Subcutaneous adipose tissue (tissue), 4 donors: ENCODE data around the gene PFKP. TPM values are rescaled to one million over a fixed set of nuclear protein-coding genes. Genes with fewer than 3 reads are reported as not detected.

Source experiments
- total RNA-seq, 4 donors: library from RNA; depleted of rRNA; stranded (reverse); fragments of >200 nt; gene quantifications; one replicate each; pipeline ENCODE4 v1.1.0, GENCODE V29; 2016
- TF ChIP-seq, protein P1 (sequence below): fragments of 450-650 bp; IDR thresholded peaks from one replicate; pipeline ENCODE4 v1.5.1; 2016; ENCODE audit warnings: low read depth, mild to moderate bottlenecking, control low read depth, antibody characterized with exemption, moderate library complexity

PFKP gene
- total RNA-seq = 10 to 100 TPM; 18.3 to 25.3 (median 20.0) TPM

DNA sequence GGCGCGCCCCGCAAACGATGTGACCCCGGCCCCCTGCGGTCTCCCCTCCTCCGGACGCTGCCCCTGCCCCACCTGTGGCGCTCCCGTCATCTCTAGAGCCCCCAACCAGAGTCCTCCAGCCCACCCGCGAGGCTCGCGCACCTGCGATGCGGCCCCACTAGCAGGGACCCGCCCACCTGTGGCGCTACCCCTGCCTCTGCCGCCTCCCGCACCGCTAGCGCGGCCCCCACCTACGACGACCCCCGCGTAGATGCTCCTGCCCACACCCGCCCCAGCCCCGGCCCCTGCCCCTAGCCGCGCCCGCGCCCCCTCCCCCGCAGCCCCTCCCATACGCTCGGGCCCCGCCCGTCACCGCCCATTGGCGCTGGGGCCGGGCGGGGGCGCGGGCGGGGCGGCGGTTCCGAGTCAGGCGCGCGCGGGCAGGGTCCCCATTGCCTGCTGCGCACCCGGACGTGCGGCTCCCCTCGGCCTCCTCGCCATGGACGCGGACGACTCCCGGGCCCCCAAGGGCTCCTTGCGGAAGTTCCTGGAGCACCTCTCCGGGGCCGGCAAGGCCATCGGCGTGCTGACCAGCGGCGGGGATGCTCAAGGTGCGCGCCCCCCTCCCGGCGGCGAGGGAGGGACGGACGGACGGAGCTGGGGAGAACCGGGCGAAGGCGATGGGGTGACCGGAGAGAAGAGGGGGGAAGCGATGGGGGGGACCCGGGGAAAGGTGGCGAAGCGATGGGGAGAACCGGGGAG, at the start of gene PFKP:
Gene PFKP, plus strand, starts transcription at position 431 of the 741 bp plus-strand sequence. Its CDS starts 48 bp downstream, at position 479.
- TF ChIP-seq, protein P1, sequence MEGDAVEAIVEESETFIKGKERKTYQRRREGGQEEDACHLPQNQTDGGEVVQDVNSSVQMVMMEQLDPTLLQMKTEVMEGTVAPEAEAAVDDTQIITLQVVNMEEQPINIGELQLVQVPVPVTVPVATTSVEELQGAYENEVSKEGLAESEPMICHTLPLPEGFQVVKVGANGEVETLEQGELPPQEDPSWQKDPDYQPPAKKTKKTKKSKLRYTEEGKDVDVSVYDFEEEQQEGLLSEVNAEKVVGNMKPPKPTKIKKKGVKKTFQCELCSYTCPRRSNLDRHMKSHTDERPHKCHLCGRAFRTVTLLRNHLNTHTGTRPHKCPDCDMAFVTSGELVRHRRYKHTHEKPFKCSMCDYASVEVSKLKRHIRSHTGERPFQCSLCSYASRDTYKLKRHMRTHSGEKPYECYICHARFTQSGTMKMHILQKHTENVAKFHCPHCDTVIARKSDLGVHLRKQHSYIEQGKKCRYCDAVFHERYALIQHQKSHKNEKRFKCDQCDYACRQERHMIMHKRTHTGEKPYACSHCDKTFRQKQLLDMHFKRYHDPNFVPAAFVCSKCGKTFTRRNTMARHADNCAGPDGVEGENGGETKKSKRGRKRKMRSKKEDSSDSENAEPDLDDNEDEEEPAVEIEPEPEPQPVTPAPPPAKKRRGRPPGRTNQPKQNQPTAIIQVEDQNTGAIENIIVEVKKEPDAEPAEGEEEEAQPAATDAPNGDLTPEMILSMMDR = no peak

DNA sequence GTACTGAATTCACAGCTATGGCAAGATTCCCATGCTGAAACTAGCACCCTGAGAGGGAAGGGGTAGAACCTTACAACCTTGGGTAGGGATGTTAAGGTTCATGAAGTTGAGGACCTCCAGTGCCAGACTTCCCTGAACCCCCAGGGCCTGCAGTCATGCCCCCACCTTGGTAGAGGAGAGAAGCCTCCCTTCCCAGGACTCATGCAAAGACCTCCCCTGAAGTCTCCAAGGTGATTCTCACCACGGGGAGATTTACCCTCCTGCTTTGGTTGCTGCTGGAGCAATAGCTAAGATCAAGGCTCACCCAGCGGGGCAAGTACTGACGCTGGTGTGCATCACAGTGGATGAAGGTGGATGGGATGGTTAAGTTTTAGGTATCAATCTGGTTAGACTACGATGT, 49.1 kb upstream of the PFKP start:
- TF ChIP-seq, protein P1 = no peak

DNA sequence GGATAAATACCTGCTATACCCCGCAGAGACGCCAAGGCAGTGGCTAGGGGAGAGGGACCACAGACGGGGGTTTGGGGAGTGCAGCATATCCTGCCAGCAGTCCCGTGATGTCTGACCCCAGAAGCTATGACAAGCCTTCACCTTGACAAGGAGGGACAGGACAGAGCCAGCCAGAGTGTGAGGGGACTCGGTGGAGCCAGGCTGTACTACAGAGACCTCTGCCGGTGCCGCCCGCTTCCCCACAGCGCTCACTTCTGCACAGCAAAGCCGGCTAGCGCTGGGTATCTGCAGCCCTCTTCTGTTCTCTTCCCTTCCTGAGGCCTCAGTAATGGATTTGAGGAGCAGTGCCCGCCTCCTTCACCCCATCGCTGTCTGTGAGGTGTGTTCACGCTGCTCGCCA, 47.0 kb upstream of the PFKP start:
- TF ChIP-seq, protein P1 = no peak

DNA sequence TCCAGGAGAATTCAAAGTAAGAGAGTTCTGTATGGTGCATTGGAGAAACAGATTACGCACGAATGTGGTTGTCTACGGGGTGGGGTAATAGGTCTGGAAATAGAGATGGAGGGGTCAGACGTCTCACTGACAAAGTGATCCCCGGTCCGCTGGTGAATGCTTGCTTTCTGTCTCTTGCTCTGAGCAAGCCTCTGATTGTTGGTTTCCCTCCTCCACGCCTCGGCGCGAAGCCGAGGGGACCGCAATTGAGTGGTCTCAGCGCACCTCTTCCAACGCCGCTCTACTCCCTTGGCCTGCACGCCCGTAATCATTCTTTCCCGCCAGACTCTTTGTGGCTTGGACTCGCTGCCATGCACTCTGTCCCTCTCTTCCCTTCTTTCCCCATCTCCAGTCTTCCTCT, 46.5 kb upstream of the PFKP start:
- TF ChIP-seq, protein P1 = no peak

DNA sequence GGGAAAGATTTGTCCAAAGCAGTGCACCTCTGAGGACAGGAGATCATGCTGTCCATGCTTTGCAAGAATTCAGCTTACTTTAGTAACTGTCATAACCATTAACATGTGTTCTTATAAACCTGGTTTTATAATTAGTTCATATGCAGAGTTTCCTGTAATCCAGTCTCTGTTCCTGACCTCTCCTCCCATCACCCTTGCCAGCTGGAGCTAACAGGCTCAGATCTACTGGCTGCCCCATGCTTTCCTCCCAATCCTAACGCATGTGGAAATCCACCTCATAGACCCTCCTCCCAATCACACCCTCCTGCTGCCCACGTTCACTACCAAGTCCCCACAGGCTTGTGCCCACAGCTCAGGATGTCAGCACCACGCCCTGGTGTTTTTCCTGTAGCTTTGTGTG, 45.3 kb upstream of the PFKP start:
- TF ChIP-seq, protein P1 = no peak

DNA sequence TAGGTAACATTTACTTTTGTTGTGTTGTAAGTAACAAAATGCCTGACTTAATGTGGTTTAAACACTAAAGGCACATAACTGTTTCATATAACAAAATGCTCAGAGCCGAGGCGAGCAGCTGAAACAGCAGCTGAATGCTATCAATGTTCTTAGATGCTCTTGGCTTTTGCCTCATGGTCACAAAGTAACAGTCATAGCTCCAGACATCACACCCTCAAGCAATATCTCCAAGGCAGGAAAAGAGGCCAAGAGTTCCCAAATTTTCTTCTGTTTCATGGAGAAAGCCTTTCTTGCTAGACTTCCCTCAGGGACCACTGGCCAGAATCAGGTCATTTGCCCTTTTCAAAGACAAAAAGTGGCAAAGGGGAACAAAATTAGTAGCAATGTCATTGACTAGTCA, 43.5 kb upstream of the PFKP start:
- TF ChIP-seq, protein P1 = no peak

DNA sequence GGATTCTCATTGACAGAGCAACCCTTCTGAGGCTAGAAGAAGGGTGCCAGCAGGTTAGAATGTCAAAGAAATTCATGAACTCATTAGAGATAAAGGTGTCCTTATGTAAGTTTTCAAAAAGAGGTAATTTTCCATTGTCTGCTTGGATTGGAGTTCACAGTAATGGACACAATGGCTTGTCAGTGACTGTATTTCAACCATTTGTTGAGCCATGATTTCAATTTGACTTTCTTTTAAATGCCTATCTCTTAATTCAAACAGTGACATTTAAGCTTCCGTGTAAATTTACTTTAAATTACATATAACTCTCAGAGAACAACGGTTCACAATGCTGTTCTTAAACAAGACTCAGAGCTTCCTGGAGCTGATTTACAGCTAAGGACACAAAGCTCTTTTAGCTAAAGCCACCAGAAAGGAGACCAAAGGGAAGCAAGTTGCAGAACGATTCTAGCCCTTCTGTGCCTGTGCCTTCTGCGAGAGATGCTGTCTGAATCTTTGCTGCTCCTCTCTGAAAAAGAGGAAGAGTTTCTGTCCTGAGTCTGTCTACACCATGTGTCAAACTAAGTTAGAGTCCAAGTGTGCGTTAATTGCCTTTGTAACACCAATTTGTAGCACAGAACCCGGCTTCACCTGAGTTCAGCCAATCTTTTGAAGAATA, 42.2 kb upstream of the PFKP start:
- TF ChIP-seq, protein P1 = no peak
